22Rv1 (cell line): ENCODE measurements around the gene CAMK2D.

Experiments
- CTCF ChIP-seq: fragments of 450-650 bp; IDR thresholded peaks from 2 replicates; pipeline ENCODE4 v1.5.1; 2017; ENCODE audit warnings: mild to moderate bottlenecking
- ZFX ChIP-seq: fragments of 450-650 bp; IDR thresholded peaks from 2 replicates; pipeline ENCODE4 v1.6.1; 2017; ENCODE audit warnings: antibody characterized with exemption, borderline replicate concordance

- no peak for TF ChIP-seq CTCF
- no peak for TF ChIP-seq ZFX
These were observed 195.3 kb downstream of the CAMK2D start for GRCh38 chr4:113566015-113566795.
